HepG2 (cell line): ENCODE measurements around the gene EXOC3L2. TPM values are rescaled to one million over a fixed set of nuclear protein-coding genes. Genes with fewer than 3 reads are reported as not detected.

Source experiments
- ARNTL ChIP-seq: sonication (generic); formaldehyde crosslinking; IDR thresholded peaks from 2 replicates; pipeline ENCODE4 v1.4.0; 2020; ENCODE audit warnings: mild to moderate bottlenecking, missing genetic modification reagents
- BRCA1 ChIP-seq: sonication (generic); formaldehyde crosslinking; IDR thresholded peaks from 2 replicates; pipeline ENCODE4 v1.4.0; 2020; ENCODE audit warnings: missing genetic modification reagents
- CBFB ChIP-seq: sonication (generic); formaldehyde crosslinking; IDR thresholded peaks from 2 replicates; pipeline ENCODE4 v1.4.0; 2020; ENCODE audit warnings: missing genetic modification reagents
- FOXA1 ChIP-seq, 2 experiments: fragments of 450-650 bp in 1 of 2; sonication (generic) in 1 of 2; formaldehyde crosslinking in 1 of 2; IDR thresholded peaks; 2 replicates each; pipeline versions ENCODE4 v1.4.0 to v1.6.1; 2016 to 2020; ENCODE audit warnings: missing genetic modification reagents in 1 of 2
- FOXK2 ChIP-seq: fragments of 450-650 bp; IDR thresholded peaks from 2 replicates; pipeline ENCODE4 v1.6.1; 2016
- GATAD2A ChIP-seq: IDR thresholded peaks from 2 replicates; pipeline ENCODE4 v1.6.1; 2016
- HDAC1 ChIP-seq: sonication (generic); formaldehyde crosslinking; IDR thresholded peaks from 2 replicates; pipeline ENCODE4 v1.5.1; 2020; ENCODE audit warnings: mild to moderate bottlenecking, missing genetic modification reagents
- HDAC2 ChIP-seq: sonication (generic); formaldehyde crosslinking; IDR thresholded peaks from 2 replicates; pipeline ENCODE4 v1.4.0; 2020; ENCODE audit warnings: missing genetic modification reagents
- HOXA3 ChIP-seq: sonication (generic); formaldehyde crosslinking; IDR thresholded peaks from 2 replicates; pipeline ENCODE4 v1.5.0; 2020; ENCODE audit warnings: missing genetic modification reagents
- MIER2 ChIP-seq: IDR thresholded peaks from 2 replicates; pipeline ENCODE4 v1.6.1; 2016; ENCODE audit warnings: missing biosample characterization, missing genetic modification reagents
- MTA3 ChIP-seq: sonication (generic); formaldehyde crosslinking; IDR thresholded peaks from 2 replicates; pipeline ENCODE4 v1.4.0; 2020; ENCODE audit warnings: missing genetic modification reagents
- NKX3-1 ChIP-seq: sonication (generic); formaldehyde crosslinking; IDR thresholded peaks from 2 replicates; pipeline ENCODE4 v1.5.0; 2020; ENCODE audit warnings: missing genetic modification reagents
- NR3C1 ChIP-seq: sonication (generic); formaldehyde crosslinking; IDR thresholded peaks from 2 replicates; pipeline ENCODE4 v1.4.0; 2020; ENCODE audit warnings: missing genetic modification reagents
- PTBP1 ChIP-seq: fragments of 200-400 bp; formaldehyde crosslinking; IDR thresholded peaks from 2 replicates; pipeline ENCODE4 v1.6.1; 2018; ENCODE audit warnings: low read length, low read depth; ENCODE audit not compliant: poor library complexity, severe bottlenecking
- RORA ChIP-seq: sonication (generic); formaldehyde crosslinking; IDR thresholded peaks from 2 replicates; pipeline ENCODE4 v1.5.0; 2020; ENCODE audit warnings: mild to moderate bottlenecking, missing genetic modification reagents, moderate library complexity
- SOX6 ChIP-seq, 2 experiments: fragments of 450-650 bp in 1 of 2; sonication (generic) in 1 of 2; formaldehyde crosslinking in 1 of 2; IDR thresholded peaks; 2 replicates each; pipeline versions ENCODE4 v1.4.0 to v1.6.1; 2017 to 2020; ENCODE audit warnings: antibody characterized with exemption in 1 of 2, mild to moderate bottlenecking in 1 of 2, missing genetic modification reagents in 1 of 2
- TAF15 ChIP-seq: fragments of 200-400 bp; formaldehyde crosslinking; IDR thresholded peaks from one replicate; pipeline ENCODE4 v1.6.1; 2018; ENCODE audit warnings: mild to moderate bottlenecking, low read depth, low read length; ENCODE audit not compliant: poor library complexity, severe bottlenecking
- TCF7 ChIP-seq: sonication (generic); IDR thresholded peaks from 2 replicates; pipeline ENCODE4 v1.6.1; 2016; ENCODE audit warnings: antibody characterized with exemption, low read depth
- ZNF101 ChIP-seq: sonication (generic); formaldehyde crosslinking; IDR thresholded peaks from 2 replicates; pipeline ENCODE4 v1.4.0; 2020; ENCODE audit warnings: mild to moderate bottlenecking, low read depth, missing genetic modification reagents, borderline replicate concordance
- ZNF234 ChIP-seq: sonication (generic); formaldehyde crosslinking; conservative IDR thresholded peaks from 2 replicates; pipeline ENCODE4 v1.5.1; 2020; ENCODE audit warnings: mild to moderate bottlenecking, missing genetic modification reagents
- polyA plus RNA-seq, 8 experiments: library from polyadenylated mRNA; depleted of rRNA in 3 of 8; stranded (reverse) in 7 of 8; unstranded in 1 of 8; fragments of >200 nt; fragmentation: Illumina TruSeq in 4 of 8; extraction: Trizol in 4 of 8; gene quantifications; 2 replicates each; pipeline versions ENCODE4 v1.2.1 to v1.2.3, GENCODE V29; 2011 to 2016; ENCODE audit warnings: low read depth in 4 of 8, missing spikeins in 1 of 8, mixed read lengths in 1 of 8; ENCODE audit not compliant: insufficient read depth in 1 of 8
- total RNA-seq, 5 experiments: library from RNA; depleted of rRNA; stranded (reverse); fragments of >200 nt; fragmentation: Illumina TruSeq; extraction: Trizol; gene quantifications; 2 replicates each; pipeline ENCODE4 v1.2.3, GENCODE V29; 2016; ENCODE audit warnings: low read depth in 1 of 5
- TF ChIP-seq, protein P1 (sequence below): sonication (generic); formaldehyde crosslinking; IDR thresholded peaks from 2 replicates; pipeline ENCODE4 v1.4.0; 2020; ENCODE audit warnings: low read depth, mild to moderate bottlenecking, missing genetic modification reagents
- TF ChIP-seq, protein P2 (sequence below): IDR thresholded peaks from 2 replicates; pipeline ENCODE4 v1.6.1; 2016
- TF ChIP-seq, protein P3 (sequence below): sonication (generic); formaldehyde crosslinking; IDR thresholded peaks from 2 replicates; pipeline ENCODE4 v1.4.0; 2020; ENCODE audit warnings: missing genetic modification reagents
- TF ChIP-seq, protein P4 (sequence below): IDR thresholded peaks from 2 replicates; pipeline ENCODE4 v1.4.0; 2020; ENCODE audit warnings: mild to moderate bottlenecking, missing genetic modification reagents
- TF ChIP-seq, protein P5 (sequence below): sonication (generic); formaldehyde crosslinking; IDR thresholded peaks from 2 replicates; pipeline ENCODE4 v1.8.0; 2022; ENCODE audit warnings: missing genetic modification reagents, mild to moderate bottlenecking, moderate library complexity, borderline replicate concordance

EXOC3L2 gene
- total and polyA plus RNA-seq, 2 of the 13 experiments (the other 11 are each of a cell fraction or from before 2014, with no cell fraction given) = 0.21 TPM; not detected in 1

DNA sequence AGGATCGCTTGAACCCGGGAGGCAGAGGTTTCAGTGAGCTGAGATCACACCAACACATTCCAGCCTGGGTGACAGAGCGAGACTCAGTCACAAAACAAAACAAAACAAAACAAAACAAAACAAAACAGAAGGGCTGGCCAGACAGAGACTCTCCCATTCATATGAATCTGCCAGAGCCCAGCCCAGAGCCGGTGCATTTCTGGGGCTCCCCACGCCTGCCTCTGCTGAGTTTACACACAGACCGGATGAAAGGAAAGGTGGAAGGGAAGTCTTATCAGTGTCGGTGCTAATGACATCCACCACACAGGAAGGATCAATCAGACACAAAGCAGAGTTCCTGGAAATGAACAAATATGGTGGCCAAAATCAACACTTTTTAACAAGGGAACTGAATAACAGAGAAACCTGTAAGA is 74.0 kb downstream of the EXOC3L2 start (continued):
- TF ChIP-seq, protein P1, sequence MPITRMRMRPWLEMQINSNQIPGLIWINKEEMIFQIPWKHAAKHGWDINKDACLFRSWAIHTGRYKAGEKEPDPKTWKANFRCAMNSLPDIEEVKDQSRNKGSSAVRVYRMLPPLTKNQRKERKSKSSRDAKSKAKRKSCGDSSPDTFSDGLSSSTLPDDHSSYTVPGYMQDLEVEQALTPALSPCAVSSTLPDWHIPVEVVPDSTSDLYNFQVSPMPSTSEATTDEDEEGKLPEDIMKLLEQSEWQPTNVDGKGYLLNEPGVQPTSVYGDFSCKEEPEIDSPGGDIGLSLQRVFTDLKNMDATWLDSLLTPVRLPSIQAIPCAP (CRISPR knock-in tag) = no peak
- TF ChIP-seq ARNTL (CRISPR knock-in tag) (no peak), GATAD2A (CRISPR knock-in tag) (peak; percentile 26; the same call in 1 of the 2 replicates), MTA3 (no peak), BRCA1 (CRISPR knock-in tag) (no peak), SOX6 (IDR thresholded peaks at IDR 0.05) (no peak), SOX6 (CRISPR knock-in tag; IDR thresholded peaks at IDR 0.05) (peak; percentile 90), MIER2 (CRISPR knock-in tag) (no peak), TAF15 (no peak), FOXA1 (IDR thresholded peaks at IDR 0.05) (no peak), FOXA1 (CRISPR knock-in tag; IDR thresholded peaks at IDR 0.05) (peak; percentile 51; the same call in 1 of the 2 replicates), TCF7 (peak; percentile 85), PTBP1 (no peak), HDAC2 (peak; percentile 31; the same call in 1 of the 2 replicates), HDAC1 (CRISPR knock-in tag) (peak; percentile 57), CBFB (CRISPR knock-in tag) (no peak), NR3C1 (no peak), ZNF101 (CRISPR knock-in tag) (no peak), NKX3-1 (CRISPR knock-in tag) (no peak), RORA (no peak), HOXA3 (CRISPR knock-in tag) (peak; percentile 54; the same call in 1 of the 2 replicates), ZNF234 (CRISPR knock-in tag) (no peak), FOXK2 (no peak)
- TF ChIP-seq, protein P2, sequence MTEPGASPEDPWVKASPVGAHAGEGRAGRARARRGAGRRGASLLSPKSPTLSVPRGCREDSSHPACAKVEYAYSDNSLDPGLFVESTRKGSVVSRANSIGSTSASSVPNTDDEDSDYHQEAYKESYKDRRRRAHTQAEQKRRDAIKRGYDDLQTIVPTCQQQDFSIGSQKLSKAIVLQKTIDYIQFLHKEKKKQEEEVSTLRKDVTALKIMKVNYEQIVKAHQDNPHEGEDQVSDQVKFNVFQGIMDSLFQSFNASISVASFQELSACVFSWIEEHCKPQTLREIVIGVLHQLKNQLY (CRISPR knock-in tag) = peak; percentile 28; the same call in 1 of the 2 replicates
- TF ChIP-seq, protein P3, sequence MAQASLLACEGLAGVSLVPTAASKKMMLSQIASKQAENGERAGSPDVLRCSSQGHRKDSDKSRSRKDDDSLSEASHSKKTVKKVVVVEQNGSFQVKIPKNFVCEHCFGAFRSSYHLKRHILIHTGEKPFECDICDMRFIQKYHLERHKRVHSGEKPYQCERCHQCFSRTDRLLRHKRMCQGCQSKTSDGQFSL (CRISPR knock-in tag) = no peak
- TF ChIP-seq, protein P4, sequence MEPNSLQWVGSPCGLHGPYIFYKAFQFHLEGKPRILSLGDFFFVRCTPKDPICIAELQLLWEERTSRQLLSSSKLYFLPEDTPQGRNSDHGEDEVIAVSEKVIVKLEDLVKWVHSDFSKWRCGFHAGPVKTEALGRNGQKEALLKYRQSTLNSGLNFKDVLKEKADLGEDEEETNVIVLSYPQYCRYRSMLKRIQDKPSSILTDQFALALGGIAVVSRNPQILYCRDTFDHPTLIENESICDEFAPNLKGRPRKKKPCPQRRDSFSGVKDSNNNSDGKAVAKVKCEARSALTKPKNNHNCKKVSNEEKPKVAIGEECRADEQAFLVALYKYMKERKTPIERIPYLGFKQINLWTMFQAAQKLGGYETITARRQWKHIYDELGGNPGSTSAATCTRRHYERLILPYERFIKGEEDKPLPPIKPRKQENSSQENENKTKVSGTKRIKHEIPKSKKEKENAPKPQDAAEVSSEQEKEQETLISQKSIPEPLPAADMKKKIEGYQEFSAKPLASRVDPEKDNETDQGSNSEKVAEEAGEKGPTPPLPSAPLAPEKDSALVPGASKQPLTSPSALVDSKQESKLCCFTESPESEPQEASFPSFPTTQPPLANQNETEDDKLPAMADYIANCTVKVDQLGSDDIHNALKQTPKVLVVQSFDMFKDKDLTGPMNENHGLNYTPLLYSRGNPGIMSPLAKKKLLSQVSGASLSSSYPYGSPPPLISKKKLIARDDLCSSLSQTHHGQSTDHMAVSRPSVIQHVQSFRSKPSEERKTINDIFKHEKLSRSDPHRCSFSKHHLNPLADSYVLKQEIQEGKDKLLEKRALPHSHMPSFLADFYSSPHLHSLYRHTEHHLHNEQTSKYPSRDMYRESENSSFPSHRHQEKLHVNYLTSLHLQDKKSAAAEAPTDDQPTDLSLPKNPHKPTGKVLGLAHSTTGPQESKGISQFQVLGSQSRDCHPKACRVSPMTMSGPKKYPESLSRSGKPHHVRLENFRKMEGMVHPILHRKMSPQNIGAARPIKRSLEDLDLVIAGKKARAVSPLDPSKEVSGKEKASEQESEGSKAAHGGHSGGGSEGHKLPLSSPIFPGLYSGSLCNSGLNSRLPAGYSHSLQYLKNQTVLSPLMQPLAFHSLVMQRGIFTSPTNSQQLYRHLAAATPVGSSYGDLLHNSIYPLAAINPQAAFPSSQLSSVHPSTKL (CRISPR knock-in tag) = peak; percentile 61
- TF ChIP-seq, protein P5, sequence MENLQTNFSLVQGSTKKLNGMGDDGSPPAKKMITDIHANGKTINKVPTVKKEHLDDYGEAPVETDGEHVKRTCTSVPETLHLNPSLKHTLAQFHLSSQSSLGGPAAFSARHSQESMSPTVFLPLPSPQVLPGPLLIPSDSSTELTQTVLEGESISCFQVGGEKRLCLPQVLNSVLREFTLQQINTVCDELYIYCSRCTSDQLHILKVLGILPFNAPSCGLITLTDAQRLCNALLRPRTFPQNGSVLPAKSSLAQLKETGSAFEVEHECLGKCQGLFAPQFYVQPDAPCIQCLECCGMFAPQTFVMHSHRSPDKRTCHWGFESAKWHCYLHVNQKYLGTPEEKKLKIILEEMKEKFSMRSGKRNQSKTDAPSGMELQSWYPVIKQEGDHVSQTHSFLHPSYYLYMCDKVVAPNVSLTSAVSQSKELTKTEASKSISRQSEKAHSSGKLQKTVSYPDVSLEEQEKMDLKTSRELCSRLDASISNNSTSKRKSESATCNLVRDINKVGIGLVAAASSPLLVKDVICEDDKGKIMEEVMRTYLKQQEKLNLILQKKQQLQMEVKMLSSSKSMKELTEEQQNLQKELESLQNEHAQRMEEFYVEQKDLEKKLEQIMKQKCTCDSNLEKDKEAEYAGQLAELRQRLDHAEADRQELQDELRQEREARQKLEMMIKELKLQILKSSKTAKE (CRISPR knock-in tag) = peak; percentile 89
